NCI-H345 treated with DMSO at 0.1 percent for 48 hours (cell line): ENCODE measurements around the gene AGPAT1.
"Not testable (repeated sequence)": the region's sequence is repeated elsewhere in the genome, so short reads cannot be mapped to it uniquely, and the experiment has no call there.

ENCODE experiments used
- DNase-seq: peaks from one replicate; lab custom pipeline; 2025; ENCODE audit not compliant: unreplicated experiment; lab: John Stamatoyannopoulos, UW

The AGPAT1 gene, protein sequence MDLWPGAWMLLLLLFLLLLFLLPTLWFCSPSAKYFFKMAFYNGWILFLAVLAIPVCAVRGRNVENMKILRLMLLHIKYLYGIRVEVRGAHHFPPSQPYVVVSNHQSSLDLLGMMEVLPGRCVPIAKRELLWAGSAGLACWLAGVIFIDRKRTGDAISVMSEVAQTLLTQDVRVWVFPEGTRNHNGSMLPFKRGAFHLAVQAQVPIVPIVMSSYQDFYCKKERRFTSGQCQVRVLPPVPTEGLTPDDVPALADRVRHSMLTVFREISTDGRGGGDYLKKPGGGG

DNA sequence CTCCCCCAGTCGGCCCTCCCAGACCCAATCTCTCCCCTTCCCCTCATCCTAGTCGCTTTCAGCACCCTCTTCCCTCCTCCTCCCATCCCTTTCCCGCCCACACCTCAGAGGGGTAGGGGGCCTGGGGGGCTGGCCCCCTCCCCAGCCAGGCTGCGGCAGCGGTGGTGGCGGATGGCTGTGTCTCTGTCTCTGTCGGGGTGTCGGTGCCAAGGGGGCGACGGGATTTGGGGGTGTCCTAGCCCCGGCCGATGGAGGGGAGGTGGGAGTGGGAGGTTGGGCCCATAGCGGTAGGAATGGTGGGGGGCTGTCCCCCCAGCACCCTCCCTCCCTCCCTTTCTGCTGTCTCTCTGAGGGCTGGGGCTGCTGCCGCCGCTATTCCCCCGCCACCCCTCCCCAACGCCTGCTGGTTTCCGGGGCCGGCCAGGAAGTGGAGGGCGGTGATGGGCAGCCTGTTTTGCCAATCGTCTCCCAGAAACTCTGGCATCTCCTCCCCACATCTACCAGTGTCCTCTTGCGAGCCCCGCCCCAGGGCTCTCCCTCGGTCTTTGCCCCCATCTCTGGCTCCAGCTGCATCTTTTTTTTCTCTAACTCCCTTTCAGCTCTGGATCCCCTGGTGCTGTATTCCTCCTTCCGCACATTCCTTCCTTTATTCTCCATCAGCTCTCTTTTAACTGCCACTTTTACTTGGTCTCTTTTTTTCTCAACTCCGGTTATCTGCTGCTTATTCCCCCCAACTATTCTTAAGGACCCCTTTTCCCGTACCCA, at the start of gene AGPAT1:
Gene AGPAT1, minus strand, starts transcription at position 374 of the 765 bp plus-strand sequence. CDS start 4,588 bp downstream, outside the sequence.
- DNase-seq: peak; percentile 84

DNA sequence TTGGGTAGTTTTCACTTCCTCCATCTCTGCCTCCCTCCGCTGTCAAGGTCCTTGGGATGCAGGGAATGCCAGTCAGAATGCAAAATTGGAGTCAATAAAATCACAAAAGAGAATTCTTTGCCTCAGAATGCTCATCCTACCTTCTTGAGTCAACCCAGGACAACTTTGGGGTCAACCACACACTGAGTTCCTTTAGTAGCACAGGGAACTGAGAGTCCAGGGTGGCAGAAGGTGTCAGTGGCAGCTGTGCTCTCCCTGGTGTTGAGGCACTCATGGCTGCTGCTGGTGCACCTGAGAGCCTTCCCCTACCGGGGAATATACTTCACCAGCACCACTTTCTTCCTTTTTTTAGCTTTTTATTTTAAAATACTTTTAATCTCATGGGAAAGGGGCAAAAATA, 48.8 kb upstream of the AGPAT1 start:
- DNase-seq: no peak

GRCh38 chr6:32223258-32224235, 47.7 kb upstream of the AGPAT1 start, which contains the start of gene NOTCH4:
TSS of gene NOTCH4 (minus strand) at chr6:32224067. CDS start at chr6:32223928, 139 bp downstream.
- DNase-seq: no peak

DNA sequence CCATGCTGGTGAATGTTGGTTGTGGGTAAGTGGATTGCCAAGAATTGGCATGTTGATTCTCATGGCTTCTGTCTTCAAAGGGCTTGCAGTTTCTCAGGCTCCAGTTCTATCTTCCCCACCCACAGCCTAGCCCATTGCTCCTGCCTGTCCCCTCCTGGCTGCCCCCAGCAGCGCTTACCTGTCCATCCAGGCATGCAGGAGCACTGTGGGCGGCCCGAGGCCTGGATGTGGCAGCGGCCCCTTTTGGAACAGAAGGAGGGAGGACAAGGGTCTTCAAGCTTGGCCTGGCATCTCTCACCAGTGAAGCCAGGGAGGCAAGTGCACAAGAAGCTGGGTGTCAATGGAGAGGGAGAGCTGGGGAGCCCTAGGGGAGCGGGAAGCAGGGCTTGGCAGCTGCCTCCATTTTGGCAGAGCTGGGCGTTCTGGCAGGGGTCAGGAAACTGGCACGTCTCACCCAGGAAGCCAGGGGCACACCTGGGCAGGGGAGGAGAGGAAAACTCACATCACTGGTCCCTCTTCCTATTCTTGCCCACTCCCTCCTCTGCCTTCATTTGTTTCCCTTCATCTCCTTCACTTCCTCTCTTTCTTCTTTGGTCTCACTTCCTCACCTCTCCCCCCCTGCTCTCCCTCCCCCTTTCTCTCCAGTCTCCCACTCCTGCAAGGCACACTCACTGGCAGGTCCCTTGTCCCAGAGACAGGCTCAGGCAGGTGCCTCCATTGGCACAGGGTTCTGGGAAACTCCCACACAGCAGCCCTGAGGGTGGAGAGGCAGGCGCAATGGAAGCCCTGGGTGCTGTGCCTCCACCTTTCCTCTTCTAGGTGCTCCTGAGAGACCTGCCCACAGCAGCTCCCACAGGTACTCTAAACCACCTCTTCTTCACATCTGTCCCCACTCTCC, 46.7 kb upstream of the AGPAT1 start:
- DNase-seq: no peak

DNA sequence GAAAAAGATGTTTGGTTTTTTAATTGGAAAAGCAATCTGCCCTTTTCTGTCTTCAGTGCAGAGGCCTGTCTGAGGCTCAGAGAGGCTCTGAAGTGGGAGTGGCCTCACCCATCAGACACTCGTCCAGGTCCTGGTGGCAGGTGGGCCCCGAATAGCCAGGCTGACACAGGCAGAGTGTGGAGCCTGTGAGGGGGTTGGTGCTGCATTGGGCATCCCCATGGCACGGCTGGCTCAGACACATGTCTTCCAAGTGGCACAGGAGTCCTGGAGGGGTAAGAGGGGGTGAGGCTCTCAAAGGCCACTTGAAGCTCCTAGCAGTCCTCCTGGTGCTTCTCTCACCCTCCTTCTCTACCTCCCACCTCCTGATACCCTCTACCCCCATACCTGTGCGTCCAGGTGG, 44.1 kb upstream of the AGPAT1 start:
- no peak for DNase-seq

GRCh38 chr6:32218167-32218566, 42.3 kb upstream of the AGPAT1 start:
- DNase-seq: no peak

GRCh38 chr6:32216998-32217397, 41.1 kb upstream of the AGPAT1 start:
- no peak for DNase-seq

DNA sequence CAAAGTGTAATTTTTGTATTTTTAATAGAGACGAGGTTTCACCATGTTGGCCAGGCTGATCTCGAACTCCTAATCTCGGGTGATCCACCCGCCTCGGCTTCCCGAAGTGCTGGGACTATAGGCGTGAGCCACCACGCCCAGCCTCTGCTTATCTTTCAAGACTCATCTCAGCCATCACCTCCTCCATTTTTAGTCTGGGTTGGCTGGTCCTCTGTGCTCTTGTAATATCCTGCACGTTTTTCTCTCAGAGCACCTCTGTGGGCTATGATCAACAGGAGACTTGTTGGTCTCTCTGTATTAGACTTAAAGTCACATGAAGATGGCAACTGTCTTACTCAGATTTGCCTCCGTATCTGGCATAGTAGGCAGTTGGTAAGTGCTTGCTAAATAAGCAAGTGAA, 40.4 kb upstream of the AGPAT1 start:
- no peak for DNase-seq

DNA sequence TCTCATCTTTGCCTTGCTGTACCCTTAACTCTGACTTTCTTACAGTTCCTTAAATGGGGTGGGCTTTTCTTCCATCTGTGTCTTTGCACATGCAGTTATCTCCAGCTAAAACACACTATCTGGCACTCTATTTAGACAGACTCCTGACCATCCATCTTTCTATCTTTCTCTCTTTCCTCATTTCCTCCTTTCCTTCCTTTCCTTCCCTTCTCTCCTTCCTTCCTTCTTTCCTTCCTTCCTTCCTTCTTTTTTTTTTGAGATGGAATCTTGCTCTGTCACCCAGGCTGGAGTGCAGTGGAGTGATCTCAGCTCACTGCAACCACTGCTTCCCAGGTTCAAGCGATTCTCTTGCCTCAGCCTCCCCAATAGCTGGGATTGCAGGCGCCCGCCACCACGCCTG, 39.7 kb upstream of the AGPAT1 start:
- DNase-seq: no peak

GRCh38 chr6:32214126-32214525, 38.2 kb upstream of the AGPAT1 start:
- no peak for DNase-seq

- DNase-seq: no peak
Measured at GRCh38 chr6:32213649-32214048, 37.8 kb upstream of the AGPAT1 start.

DNA sequence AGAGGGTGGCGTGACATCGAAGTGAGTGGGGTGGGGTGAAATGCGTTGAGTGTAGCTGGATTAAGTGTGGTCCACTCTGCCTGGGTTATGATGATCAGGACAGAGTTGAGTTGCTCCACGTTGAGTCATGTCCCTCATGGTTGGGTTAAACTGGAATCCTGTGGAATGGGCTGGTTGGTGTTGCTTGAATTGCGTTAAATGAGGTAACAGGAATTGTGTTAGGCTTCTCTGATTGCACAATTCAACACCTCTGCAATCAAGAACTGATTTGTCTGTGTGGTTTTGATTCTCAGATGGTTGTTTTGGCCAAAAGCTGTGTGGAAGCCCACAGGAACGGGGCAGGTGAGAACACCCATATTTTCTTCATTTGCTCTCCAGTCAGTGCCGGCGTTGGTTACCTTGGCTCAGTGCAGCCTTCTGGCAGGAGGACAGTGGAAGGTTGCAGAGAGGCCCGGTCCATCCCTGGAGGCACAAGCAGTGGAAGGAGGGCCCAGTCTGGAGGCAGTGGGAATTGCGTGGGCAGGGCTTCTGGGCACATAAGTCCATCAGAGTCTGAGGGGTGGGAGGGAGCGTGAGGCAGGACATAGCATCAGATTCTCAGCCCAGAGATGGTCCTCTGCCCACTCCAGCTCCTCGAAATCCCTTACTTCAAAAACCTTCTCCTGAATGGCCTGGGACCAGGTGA, 36.3 kb upstream of the AGPAT1 start:
- no peak for DNase-seq

GRCh38 chr6:32211432-32211831, 35.5 kb upstream of the AGPAT1 start:
- not testable (repeated sequence) for DNase-seq

GRCh38 chr6:32210191-32210601, 34.3 kb upstream of the AGPAT1 start:
- no peak for DNase-seq

DNA sequence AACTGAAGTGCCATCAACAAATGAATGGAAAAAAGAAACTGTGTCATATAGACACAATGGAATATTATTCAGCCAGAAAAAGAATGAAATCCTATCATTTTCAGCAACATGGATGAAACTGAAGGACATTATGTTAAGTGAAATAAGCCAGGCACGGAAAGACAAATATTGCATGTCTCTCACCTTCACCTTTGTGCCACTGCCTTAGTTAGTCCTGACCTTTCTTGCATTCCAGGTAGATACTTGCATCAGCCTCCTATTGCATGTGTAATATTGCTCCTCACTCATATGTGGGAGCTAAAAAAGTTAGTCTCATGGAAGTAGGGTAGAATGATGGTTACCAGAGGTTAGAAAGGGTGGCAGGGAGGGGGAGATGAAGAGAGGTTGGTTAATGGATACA, 33.1 kb upstream of the AGPAT1 start:
- no peak for DNase-seq

DNA sequence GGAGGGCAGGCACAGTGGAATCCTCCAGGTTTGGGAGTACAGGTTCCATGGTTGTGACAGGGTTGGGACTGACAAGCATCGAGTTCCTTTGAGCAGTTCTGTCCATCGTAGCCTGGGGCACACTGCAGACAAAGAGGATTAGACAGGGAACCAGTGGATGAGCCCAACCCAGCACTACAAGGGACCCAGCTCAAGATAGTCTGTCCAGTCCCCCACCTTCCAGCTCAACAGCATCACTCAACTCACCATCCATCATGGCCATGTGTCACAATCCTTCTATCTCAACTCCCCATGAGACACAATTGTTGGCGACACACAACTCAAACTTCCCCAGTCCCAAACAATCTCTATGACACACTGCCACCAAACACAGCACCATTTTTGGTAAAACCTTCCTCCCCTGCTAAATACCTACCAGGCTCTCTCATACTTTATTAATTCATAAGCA, 28.4 kb upstream of the AGPAT1 start:
- DNase-seq: no peak

DNA sequence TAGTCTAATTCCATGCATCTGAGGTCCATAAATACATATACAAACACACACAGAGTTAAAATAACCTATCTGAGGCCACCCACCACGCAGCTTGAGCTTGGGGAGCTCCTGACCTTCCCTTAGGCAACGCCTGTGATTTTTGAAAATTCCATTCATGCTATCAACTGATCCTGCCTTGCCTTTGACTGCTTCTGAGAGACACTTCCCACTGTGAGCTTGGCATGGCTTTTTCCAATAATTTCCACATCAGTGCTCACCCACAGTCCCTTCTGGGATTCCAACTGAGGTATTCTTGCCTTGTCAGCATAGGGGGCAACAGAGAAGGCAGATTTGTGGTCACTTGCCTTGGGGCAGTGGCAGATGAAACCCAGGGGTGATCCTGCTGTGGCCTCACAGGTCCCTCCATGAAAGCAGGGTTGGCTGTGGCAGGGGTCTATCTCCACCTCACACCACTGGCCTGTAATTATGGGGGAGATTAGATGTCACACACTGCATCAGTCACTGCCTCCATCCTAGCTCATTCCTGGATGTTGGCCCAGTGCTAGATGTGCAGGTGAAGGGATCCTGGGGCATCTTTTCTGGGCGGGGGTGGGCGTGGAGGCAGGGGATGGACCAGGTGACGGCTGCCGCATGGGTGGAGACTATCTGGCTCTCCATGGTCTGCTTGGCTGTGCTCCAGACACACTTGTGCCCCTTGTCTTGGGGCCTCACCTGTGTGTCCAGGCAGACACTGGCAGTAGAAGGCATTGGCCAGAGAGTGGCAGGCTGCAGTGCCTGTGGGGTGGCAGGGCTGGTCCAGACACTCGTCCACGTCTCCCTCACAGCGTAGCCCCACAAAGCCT, 27.8 kb upstream of the AGPAT1 start:
- DNase-seq: no peak

- DNase-seq: no peak
Measured at GRCh38 chr6:32202186-32202585, 26.3 kb upstream of the AGPAT1 start.
